GM19324 (cell line): Measurements from ENCODE around the gene ADCY2.
A peak's percentile ranks its signal among the peaks of the same experiment; 100 is the strongest.

Experiments
- ATAC-seq: cut with Tn5 transposase; IDR thresholded peaks from one replicate; pipeline ENCODE4 v1.9.1; 2021; ENCODE audit warnings: mild to moderate bottlenecking, moderate library complexity; ENCODE audit not compliant: unreplicated experiment, low FRiP score

ADCY2 gene

DNA sequence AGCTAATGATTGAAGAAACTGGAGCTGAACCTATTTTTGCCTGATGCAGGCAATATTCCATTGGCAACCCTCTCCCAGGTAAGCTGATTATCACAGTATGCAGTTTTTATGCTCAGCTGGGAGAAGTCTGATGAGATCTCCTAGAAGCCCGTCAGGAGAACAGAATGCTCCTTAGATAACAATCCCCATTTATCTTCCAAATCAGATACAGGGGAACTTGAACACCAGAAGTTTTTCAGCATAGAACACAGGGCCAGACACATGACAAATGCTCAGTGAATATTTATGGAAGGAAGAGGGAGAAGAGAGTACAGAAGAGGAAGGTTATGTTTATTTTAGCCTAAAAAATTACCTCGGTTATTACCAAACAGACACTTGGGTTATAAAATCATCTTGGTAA is 417.1 kb downstream of the ADCY2 start:
- no peak for ATAC-seq

DNA sequence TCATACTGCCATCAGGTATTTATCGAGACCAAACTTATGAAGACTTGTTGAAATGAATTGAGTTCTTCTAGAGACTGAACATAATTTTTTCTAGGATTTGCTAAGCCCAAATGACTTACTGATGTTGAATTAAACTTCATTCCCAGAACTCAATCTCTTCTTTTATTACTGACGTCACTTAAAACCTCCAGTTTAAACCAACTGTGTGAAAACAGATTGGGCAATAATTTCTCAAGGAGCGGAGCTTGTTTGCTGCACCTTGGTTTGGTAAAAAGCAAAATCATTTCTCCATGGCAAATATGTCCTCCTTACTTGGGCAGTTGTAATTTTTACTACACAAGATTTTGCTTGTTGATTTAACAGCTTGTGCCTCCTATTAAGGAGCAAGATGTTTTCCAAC is 417.6 kb downstream of the ADCY2 start:
- ATAC-seq = no peak

- ATAC-seq = no peak
Measured at GRCh38 chr5:7814816-7815215, 418.9 kb downstream of the ADCY2 start.

GRCh38 chr5:7815892-7816534 is 420.1 kb downstream of the ADCY2 start:
- ATAC-seq = peak; percentile 92

DNA sequence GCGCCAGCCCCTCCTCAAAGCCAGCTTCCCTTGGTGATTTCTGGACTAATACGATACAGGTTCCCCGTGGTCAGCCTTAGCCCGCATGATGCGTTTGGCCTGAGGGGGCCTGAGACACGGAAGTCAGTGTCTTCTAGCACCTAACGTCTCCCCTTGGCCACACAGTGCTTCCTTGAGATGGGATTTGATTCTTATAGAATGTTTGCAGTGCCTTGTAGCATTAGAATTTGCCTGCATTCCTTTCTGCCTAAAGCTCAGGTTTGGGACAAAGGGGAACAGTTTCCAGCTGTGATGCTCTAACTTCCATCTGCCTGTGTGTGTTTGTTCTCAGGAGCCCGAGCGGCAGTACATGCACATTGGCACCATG is 420.6 kb downstream of the ADCY2 start:
- peak; percentile 13 for ATAC-seq

DNA sequence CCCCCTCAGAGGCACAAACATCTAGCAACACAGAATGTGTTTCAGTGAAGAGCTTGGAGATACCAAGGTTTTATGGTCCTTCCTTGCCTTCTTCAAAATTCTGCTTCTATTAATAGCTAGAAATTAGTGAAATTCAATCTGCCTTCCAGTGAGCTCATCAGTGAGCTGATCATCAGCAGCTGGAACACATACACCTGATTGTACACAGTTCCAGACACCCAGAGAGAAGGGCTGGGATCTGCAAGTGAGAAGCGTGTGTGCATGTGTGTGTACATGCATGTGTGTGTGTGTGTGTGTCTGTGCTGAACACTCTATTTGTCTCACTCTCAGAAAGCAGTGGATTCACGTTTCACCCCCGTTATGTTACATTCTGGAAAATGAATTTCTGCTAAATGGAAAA is 426.5 kb downstream of the ADCY2 start:
- no peak for ATAC-seq

GRCh38 chr5:7823594-7823993 is 427.7 kb downstream of the ADCY2 start:
- ATAC-seq = no peak

DNA sequence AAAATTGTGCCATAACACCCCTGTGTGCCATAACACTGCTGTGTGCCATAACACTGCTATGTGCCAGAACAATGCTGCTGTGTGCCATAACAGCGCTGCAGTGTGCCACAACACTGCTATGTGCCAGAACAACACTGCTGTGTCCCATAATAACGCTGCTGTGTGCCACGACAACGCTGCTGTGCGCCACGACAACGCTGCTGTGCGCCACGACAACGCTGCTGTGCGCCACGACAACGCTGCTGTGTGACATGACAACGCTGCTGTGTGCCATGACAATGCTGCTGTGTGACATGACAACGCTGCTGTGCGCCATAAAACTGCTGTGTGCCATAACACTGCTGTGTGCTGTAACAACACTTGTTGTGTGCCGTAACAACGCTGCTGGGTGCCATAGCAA is 429.1 kb downstream of the ADCY2 start:
- no peak for ATAC-seq

- no peak for ATAC-seq
Measured at GRCh38 chr5:7825630-7826029, 429.7 kb downstream of the ADCY2 start.

GRCh38 chr5:7827610-7828009 is 431.7 kb downstream of the ADCY2 start:
- ATAC-seq = no peak

DNA sequence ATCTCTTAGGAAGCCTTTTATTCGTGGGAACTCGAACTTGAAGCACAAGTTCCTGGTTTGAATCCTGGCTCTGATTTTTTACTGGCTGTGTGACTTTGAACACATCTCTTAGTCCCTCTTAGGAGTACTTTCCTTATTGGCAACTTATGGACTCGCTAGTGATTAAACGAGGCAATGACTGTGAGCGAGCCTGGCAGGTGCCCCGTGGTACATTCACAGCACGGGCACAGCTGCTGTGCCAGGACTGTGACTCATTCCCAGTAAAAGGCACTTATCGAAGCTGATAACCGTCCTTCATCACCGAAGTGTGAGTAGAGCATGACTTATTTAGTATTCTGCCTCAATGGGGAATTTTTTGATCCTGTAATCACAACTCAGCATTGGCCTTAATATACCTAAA is 432.3 kb downstream of the ADCY2 start:
- ATAC-seq = no peak

DNA sequence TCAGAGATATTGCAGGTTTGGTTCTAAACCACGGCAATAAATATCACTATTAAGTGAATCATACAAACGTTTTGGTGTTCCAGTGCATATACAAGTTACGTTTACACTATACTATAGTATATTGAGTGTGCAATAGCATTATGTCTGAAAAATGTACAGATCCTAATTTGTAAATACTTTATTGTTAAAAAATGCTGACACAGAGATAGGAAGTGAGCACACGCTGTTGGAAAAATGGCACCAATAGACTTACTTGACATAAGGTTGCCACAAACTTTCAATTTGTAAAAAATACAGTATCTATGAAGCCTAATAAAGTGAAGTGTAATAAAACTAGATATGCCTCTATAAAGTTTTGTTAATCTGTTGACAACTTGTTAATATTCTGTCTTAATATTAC is 439.0 kb downstream of the ADCY2 start:
- no peak for ATAC-seq

DNA sequence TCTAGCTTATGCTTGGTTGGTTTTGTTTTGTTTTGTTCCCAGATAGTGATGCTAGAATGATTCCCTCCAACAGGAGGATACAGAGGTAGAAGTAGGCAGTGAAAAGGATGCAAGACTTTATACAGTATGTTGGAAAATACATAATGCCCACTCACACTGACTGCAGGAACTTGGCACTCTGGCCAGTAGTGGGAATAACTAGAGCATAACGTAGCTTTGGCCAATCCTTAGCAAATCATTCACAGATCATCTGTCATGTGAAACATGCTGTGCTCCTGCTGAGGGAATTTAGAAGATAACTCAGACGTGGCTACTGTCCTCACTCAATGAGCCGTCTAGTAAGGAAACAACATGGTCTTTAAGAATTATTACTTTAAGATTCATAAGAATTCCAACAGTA is 441.5 kb downstream of the ADCY2 start:
- no peak for ATAC-seq

GRCh38 chr5:7842531-7842930 is 446.6 kb downstream of the ADCY2 start:
- no peak for ATAC-seq

- no peak for ATAC-seq
Measured at GRCh38 chr5:7844901-7845300, 449.0 kb downstream of the ADCY2 start.

GRCh38 chr5:7845557-7845956 is 449.6 kb downstream of the ADCY2 start:
- no peak for ATAC-seq

DNA sequence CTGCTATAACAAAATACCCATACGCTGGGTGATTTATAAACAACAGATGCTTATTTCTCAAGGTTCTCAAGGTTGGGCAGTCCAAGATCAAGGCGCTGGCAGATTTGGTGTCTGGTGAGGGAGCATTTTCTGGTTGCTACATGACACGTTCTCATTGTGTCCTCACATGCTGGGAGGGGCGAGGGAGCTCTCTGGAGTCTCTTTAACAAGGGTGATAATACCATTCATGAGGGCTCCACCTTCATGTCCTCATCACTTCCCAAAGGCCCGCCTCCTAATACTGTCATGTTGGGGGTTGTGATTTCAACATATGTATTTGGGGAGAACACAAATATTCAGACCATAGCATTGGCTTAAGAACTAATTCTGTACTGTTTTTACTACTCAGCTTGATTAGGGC is 450.4 kb downstream of the ADCY2 start:
- ATAC-seq = no peak

GRCh38 chr5:7848296-7848695 is 452.4 kb downstream of the ADCY2 start:
- no peak for ATAC-seq

DNA sequence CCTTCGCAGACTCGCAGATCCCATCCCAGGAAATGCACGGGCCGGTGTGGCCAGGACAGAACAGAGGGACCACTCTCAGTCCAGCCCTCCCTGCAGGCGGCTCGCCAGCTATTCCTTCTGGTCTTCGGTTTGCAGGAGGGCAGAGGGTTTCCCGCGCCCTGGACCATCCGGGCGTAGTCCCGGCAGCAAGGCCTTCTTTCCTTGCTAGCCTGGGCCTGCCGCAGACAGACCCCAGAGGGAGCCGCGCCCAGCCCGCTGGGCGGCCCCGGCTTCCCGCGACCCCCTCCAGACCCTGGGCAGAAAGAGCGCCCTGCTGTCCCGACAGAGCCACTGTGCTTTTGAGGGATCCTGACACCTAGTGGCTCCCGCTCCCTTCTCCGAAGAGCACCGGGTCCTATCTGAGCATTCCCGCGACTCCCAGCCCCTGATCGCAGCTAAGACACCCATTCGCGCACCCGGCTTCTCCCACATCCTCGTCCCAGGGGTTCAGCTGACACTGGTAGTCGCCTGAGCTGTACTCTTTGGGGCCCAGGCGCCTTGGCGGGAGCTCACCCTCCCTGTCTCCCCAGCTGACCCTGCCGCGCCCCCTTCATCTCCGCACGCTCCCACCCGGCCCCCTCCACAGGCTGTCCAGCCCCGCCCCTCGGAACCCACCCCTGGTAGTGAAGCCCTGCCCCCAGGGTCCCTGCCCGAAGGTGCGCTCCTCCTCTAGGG is 453.9 kb downstream of the ADCY2 start:
- ATAC-seq = no peak

- no peak for ATAC-seq
Measured at GRCh38 chr5:7850395-7851239, 454.7 kb downstream of the ADCY2 start, which contains the start of gene CFAP90. Gene CFAP90, minus strand, starts transcription at chr5:7851133. Its CDS starts 112 bp downstream, at chr5:7851021.

DNA sequence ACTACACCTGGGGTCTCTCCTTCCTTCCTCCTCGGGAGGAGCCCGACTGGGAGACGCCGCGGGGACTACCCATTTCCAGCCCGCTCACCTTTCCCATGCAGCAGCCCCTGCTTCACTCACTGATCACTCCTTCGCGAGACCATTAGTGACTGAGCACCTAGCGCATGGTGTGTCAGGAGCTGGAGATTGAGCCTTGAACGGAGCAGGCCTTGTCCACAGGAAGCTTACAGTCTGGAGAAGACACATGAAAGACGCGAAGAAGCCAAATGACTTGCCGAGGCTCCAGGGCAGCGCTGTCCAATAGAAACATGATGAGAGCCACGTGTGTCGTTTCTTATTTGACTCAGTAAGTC is 455.3 kb downstream of the ADCY2 start:
- no peak for ATAC-seq
